ENCODE results near the gene ALOX15B.

Gene ALOX15B, protein sequence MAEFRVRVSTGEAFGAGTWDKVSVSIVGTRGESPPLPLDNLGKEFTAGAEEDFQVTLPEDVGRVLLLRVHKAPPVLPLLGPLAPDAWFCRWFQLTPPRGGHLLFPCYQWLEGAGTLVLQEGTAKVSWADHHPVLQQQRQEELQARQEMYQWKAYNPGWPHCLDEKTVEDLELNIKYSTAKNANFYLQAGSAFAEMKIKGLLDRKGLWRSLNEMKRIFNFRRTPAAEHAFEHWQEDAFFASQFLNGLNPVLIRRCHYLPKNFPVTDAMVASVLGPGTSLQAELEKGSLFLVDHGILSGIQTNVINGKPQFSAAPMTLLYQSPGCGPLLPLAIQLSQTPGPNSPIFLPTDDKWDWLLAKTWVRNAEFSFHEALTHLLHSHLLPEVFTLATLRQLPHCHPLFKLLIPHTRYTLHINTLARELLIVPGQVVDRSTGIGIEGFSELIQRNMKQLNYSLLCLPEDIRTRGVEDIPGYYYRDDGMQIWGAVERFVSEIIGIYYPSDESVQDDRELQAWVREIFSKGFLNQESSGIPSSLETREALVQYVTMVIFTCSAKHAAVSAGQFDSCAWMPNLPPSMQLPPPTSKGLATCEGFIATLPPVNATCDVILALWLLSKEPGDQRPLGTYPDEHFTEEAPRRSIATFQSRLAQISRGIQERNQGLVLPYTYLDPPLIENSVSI

DNA sequence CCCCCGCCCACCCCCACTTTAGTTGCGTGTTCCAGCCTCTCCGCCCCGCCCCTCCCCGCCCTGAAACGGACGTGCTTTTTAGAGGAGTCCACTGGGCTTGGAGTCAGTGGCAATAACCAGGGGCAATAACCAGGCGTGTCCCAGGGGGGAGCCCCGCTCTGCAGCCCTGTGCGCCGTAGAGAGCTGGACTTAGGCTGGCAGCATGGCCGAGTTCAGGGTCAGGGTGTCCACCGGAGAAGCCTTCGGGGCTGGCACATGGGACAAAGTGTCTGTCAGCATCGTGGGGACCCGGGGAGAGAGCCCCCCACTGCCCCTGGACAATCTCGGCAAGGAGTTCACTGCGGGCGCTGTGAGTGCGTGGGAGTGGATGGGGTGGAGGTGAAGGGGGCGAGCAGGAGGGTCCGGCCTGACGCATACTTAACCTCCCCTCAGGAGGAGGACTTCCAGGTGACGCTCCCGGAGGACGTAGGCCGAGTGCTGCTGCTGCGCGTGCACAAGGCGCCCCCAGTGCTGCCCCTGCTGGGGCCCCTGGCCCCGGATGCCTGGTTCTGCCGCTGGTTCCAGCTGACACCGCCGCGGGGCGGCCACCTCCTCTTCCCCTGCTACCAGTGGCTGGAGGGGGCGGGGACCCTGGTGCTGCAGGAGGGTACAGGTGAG lies at the start of gene ALOX15B:
Gene ALOX15B (plus strand): TSS at position 106 of the 657 bp plus-strand sequence. CDS start 97 bp downstream, at position 203.
- no peak for DNase-seq (ENCODE audit: low read depth)

DNA sequence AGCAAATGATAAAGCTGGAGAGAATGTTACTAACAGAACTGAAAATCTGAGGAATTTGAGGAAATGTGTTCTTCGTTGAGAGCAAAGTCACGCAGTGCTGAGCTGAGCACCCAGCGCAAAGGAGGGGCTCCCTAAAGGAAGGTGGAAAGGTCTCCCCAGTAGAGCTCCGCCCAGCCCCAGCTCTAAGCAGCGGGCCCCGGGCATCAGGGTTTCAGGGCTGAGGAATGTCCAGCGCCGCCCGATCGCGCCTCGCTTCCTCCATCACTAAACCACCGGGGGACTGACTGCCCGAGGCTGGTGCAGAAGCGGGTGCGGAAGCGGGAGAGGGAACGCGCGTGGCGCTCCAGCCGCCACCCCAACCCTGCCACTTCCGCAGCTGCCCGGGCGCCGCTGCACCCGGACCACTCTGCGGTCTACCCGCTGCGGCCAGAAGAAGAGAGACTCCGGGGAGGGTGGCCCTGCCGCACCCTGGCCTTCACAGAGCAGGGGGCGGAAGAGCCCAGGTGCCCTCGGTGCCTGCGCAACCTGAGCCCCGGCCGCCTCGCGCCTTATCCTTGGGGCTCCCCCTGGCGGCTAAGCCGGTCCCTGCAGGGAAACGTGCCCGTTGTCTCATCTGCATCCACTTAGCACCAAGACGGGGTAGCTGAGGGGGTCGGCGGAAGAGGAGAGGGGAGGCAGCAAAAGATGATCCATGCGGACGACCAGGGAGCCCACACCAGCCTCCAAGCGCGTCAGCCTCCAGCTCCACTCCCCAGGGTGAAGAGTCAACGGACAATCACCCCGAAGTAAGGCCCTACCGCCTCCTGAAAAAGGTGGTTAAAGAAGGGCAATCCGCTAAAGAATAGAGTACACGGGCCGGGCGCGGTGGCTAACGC lies 48.8 kb upstream of the ALOX15B start:
- DNase-seq (ENCODE audit: low read depth), result peak; percentile 48

DNA sequence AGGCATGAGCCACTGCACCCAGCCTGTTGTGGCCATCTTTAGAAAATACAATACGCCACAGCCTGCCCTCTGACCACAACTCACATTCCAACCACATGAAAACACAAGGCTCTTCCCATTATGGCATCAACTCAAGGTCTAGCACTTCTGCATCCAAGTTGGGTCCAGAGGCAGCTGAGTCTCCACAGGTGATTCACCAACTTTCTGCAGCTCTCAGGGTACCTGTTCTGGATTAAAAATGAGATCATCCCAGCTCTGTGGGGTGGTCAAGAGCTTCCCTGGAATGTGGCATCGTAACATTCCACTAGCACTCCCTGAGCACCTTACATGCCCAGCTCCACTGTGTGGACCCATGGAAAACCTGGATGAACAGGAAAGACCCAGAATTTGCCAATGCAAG lies 46.3 kb upstream of the ALOX15B start:
- peak; percentile 68 for DNase-seq (ENCODE audit: low read depth)

DNA sequence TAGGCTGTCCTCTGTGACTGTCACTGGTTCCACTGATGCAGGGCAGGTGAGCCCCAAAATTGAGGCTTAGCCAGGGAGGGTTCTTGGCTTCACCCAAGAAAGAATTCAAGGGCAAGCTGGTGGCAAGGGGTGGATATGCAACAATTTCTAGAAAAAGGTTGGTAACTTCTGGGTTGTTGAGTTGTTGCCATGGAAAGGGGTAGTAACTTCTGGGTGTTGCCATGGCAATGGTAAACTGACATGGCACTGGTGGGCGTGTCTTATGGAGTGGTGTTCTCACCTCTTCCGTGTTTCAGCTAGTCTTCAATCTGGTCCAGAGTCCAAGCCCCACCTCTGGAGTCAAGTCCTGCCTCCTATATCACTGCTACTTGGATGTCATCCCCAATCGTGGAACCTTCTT lies 45.9 kb upstream of the ALOX15B start:
- DNase-seq (ENCODE audit: low read depth), result no peak

DNA sequence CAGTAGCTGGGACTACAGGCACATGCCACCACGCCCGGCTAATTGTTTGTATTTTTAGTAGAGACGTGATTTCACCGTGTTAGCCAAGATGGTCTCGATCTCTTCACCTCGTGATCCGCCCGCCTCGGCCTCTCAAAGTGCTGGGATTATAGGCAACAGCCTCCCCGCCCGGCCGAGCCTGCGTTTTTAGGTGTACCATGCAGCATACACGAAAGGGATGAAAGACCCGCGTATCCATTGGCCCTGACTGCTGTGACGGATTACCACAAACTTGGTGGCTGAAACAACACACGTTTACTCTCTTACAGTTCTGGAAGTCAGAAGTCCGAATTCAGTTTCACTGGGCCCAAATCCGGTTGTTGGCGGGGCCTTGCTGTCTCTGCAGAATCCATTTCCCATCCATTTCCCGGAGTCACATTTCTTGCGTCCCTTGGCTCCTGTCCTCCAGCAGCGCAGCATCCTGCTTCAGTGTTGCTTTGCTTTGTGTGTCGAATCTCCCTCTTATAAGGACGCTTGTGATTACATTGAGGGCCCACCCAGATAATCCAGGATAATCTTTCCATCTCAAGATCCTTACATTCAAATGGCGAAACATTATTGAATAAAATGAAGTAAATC lies 44.8 kb upstream of the ALOX15B start:
- no peak for DNase-seq (ENCODE audit: low read depth)

DNA sequence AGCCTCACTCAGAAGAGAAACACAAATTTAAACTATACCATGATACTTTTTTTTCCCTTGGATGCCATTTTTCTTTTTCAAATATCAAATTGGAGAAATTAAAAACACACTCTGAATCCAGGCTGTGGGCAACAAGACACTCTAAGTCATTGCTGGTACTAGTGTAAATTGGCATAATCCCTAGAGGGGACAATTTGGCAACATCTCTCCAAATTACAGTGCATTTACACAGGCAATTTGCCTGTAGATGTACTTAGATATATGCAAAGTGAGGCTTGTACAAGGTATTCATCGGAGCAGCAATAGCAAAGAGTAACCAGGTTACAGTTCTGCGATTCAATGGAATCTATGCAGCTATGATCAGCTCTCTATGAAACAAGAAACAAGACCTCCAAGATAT lies 43.1 kb upstream of the ALOX15B start:
- DNase-seq (ENCODE audit: low read depth), result no peak

DNA sequence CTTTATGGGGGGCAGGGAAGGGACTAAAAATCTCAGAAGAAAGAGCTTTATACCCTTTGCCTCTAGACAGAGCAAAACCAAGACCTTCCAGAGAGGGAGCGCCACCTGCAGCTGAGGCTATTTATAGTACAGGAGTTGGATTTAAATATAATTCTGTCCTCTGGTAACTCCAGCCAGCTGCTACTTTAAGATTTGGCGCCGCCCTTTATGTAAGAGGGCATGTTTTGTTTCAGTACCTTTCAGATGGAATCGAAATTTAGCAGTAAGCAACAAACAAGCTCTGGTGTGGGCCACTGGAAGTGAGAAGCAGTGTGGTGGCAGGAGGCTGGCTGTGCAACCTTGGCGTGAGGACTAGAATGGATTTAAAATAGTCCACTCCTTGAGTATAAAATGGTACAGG lies 41.7 kb upstream of the ALOX15B start:
- peak; percentile 52 for DNase-seq (ENCODE audit: low read depth)

DNA sequence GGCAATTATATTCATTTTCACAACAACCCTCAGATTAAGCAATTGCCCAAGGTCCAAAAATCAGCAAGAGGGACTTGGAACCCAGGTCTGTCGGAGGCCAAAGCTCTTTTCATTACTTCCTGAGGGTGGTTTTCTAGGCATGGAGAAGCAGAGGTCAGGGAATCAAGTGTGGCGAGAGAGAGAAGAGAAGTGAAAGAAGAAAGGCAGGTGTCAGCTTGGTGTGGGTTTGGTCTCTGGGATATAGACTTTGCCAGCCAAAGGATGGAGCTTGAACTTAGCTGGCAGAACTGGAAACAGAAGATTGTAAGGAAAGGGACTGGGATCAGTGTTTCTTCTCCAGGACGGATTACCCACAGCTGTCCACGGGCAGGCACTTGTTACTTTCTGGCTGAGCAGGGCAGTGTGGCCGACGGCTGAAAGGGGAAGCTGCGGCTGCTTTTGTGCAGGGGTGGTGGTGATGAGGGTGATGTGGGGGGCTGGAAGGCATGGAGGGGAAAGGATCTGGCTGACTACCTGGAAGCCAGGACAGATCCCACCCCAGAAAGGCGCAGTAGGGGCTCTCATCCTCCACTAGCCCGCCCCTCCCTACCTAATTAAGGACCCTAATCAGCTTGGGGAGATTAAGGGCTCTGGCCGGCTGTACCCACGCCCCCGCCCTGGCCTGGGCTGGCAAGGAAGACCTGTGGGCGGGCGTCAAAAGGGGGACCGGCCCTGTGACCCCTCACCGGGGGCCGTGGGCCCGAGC lies 36.7 kb upstream of the ALOX15B start, which contains the start of gene GUCY2D:
Gene GUCY2D (plus strand): TSS at position 640 of the 745 bp plus-strand sequence. CDS start 433 bp downstream, outside the sequence.
- DNase-seq (ENCODE audit: low read depth), result no peak

DNA sequence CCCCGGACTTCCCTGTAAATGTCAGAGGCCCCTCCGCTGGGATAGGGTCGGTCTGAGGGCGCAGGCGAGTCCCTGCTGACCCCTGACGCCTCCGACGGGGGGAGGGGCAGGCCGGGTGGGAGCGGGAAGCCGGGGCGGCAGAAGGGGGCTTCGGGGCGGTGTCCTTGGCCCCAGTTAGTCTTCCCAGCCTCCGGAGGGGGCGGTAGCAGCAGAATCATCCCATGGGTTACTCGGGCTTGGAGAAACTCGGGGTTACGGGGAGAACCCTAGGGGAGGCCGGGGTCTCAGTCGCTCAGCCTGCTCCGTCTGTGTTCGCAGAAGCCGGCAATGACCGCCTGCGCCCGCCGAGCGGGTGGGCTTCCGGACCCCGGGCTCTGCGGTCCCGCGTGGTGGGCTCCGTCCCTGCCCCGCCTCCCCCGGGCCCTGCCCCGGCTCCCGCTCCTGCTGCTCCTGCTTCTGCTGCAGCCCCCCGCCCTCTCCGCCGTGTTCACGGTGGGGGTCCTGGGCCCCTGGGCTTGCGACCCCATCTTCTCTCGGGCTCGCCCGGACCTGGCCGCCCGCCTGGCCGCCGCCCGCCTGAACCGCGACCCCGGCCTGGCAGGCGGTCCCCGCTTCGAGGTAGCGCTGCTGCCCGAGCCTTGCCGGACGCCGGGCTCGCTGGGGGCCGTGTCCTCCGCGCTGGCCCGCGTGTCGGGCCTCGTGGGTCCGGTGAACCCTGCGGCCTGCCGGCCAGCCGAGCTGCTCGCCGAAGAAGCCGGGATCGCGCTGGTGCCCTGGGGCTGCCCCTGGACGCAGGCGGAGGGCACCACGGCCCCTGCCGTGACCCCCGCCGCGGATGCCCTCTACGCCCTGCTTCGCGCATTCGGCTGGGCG lies 35.9 kb upstream of the ALOX15B start:
- DNase-seq (ENCODE audit: low read depth), result no peak

DNA sequence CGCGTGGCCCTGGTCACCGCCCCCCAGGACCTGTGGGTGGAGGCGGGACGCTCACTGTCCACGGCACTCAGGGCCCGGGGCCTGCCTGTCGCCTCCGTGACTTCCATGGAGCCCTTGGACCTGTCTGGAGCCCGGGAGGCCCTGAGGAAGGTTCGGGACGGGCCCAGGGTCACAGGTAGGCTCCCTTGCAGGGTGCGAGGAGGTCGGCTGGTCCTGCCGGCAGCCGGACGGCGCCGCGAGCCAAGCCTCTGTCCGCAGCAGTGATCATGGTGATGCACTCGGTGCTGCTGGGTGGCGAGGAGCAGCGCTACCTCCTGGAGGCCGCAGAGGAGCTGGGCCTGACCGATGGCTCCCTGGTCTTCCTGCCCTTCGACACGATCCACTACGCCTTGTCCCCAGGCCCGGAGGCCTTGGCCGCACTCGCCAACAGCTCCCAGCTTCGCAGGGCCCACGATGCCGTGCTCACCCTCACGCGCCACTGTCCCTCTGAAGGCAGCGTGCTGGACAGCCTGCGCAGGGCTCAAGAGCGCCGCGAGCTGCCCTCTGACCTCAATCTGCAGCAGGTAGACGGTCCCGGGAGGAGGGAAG lies 35.2 kb upstream of the ALOX15B start:
- DNase-seq (ENCODE audit: low read depth), result no peak

DNA sequence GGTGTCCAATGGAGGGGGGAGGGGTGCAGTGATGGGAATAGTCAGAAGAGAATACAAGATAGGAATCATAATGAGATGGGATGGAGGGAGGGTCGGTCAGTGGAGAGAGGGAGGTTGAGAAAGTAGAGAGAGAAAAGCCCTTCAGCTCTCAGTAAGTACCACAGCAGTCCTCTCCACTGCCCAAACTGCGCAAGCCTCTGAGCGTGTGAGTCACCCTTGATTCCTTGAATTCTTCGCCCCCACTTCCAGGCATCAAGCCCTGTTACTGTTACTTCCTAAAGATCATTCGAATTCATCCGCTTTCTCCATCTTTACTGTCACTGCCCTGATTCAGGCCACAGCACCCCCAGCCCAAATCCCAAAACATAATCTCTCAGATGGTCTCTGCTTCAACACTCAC lies 34.0 kb upstream of the ALOX15B start:
- peak; percentile 86 for DNase-seq (ENCODE audit: low read depth)

DNA sequence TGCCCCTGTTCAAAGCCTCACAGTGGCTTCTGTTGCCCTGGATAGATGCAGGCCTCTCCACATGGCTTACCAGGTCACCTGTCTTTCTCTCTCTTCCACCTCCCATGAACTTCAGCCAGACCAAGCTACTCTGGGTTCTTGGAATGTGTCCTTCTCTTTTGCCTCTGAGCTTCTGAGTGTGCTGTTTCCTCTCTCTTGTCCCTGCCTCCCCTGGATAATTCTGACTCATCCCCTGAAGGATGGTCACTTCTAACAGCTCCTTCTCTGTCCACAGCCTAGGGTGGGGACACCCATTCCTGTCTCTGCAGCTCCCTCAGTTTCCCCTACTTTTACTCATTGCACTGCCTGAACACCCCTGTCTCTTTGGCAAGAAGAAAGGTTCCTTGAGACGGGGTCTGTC lies 33.5 kb upstream of the ALOX15B start:
- peak; percentile 28 for DNase-seq (ENCODE audit: low read depth)

DNA sequence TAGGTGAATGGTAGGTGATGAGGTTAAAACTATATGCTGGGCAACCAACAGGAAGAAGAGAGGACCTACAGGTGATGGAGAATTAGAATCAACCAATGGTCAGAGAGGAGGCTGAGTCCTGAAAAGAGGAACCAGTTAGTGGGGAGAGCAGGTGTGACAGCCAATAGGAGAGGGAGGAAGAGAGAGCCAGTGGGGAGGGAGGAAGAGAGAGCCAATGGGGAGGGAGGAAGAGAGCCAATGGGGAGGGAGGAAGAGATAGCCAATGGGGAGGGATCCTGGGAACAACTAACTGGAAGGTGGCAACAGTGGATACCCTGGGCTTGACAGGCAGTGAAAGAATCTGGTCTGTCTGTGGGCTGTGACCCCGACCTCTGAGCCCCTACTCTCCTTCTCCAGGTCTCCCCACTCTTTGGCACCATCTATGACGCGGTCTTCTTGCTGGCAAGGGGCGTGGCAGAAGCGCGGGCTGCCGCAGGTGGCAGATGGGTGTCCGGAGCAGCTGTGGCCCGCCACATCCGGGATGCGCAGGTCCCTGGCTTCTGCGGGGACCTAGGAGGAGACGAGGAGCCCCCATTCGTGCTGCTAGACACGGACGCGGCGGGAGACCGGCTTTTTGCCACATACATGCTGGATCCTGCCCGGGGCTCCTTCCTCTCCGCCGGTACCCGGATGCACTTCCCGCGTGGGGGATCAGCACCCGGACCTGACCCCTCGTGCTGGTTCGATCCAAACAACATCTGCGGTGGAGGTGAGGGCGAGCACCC lies 32.7 kb upstream of the ALOX15B start:
- DNase-seq (ENCODE audit: low read depth), result no peak

DNA sequence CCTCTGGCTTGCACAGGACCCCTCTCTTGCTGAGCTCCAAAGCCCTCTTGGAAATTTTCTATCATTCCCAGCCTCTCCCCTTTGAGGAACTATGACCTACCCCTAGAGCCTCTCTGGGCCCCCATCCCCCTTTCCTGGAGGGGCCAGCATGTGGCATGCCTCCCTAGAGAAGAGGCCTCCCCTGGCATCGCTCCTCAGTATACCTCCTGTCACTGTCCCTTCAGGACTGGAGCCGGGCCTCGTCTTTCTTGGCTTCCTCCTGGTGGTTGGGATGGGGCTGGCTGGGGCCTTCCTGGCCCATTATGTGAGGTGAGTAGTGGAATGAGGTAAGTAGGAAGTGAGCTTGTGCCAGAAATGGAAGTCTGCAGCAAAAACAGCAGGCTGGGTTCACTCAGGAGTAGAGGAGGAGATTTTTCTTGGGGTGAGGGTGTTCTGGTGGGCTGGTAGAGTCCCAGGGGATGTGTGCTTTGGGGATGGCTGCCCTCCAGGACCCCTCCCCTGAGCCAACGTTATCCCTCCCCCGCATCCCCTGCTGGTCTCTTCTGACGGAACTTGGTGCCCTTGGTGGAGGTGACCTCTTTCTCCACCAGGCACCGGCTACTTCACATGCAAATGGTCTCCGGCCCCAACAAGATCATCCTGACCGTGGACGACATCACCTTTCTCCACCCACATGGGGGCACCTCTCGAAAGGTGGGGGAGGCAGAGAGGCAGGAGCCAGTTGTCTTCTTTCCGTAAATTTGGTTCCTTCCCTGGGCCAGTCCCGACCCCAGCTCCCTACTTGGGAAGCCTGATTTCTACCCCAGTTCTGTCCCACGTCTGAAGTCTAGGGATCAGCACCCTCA lies 31.8 kb upstream of the ALOX15B start:
- DNase-seq (ENCODE audit: low read depth), result no peak

DNA sequence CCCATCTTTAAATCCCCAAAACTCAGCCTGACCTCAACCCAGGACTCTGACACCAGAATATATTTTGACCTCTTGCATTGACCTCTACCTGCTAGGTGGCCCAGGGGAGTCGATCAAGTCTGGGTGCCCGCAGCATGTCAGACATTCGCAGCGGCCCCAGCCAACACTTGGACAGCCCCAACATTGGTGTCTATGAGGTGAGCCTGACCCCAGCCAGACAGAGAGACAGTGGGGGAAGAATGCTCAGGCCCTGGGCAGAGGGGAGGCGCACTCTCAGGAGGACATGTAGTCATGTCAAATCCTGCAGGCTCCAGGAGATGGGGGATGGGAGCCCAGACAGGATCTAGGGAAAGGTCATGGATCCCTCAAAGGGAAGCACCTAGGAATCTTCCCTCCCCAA lies 31.0 kb upstream of the ALOX15B start:
- DNase-seq (ENCODE audit: low read depth), result no peak

DNA sequence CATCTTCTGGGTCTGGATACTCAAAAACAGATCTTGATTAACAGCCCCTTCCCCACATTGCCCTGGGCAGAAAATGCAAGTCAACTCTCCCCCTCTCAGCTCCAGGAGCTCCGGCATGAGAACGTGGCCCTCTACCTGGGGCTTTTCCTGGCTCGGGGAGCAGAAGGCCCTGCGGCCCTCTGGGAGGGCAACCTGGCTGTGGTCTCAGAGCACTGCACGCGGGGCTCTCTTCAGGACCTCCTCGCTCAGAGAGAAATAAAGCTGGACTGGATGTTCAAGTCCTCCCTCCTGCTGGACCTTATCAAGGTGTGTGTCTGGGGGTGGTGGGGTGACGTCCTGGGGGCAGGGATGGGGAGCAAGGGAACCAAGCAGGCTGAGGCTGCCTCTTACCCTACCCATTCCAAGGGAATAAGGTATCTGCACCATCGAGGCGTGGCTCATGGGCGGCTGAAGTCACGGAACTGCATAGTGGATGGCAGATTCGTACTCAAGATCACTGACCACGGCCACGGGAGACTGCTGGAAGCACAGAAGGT lies 26.7 kb upstream of the ALOX15B start:
- DNase-seq (ENCODE audit: low read depth), result no peak

DNA sequence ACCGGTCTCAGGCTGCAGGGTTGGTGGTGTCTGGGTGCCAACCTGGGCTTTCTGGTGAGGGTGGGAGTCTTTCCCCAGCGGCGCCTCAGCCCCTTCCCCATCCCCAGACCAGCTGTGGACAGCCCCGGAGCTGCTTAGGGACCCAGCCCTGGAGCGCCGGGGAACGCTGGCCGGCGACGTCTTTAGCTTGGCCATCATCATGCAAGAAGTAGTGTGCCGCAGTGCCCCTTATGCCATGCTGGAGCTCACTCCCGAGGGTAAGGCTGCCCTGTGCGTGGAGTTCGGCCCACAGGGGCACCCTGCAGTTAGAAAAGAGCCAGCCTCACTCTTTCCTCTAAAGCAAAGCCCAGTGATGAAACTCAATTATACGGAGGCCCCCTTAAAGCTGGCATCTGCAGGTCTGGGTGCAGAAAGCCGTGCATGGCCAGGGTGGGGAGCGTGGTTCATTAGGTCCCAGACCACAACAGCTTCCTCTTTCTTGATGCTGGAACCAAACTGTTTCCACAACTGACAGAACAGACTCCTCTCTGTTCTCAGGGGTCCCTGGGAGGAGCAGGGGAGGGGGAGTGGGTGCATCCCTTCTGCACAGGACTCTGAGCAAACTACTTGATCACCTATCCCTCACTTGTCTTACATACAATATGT lies 25.7 kb upstream of the ALOX15B start:
- no peak for DNase-seq (ENCODE audit: low read depth)

Data from iris pigment epithelial cell (primary cell).